Mesodermal cell (in vitro differentiated cells): ENCODE data around the gene AHCYL1.

Experiments used
- H3K27ac ChIP-seq: 2 replicates; pipeline ENCODE4 v1.7.0; 2013; ENCODE audit warnings: mild to moderate bottlenecking, low read depth, low read length, moderate library complexity; ENCODE audit not compliant: severe bottlenecking
- H3K36me3 ChIP-seq: 2 replicates; pipeline ENCODE4 v1.7.1; 2013; ENCODE audit warnings: mild to moderate bottlenecking, low read length, moderate library complexity; ENCODE audit not compliant: control insufficient read depth, insufficient read depth
- H3K4me1 ChIP-seq: one replicate; pipeline ENCODE4 v1.7.1; 2013; ENCODE audit warnings: mild to moderate bottlenecking, low read length; ENCODE audit not compliant: insufficient read depth, control insufficient read depth, poor library complexity, severe bottlenecking
- H3K4me3 ChIP-seq: 2 replicates; pipeline ENCODE4 v1.7.0; 2013; ENCODE audit warnings: low read length, control low read depth, mild to moderate bottlenecking; ENCODE audit not compliant: insufficient read depth, poor library complexity, severe bottlenecking; ENCODE audit errors: extremely low read depth
- H3K9me3 ChIP-seq: 2 replicates; pipeline ENCODE4 v1.7.1; 2013; ENCODE audit warnings: mild to moderate bottlenecking, low read length, moderate library complexity; ENCODE audit not compliant: control insufficient read depth
- WGBS, 2 experiments: methylation state at CpG; one replicate each; pipeline ENCODE4 v1.1.5; 2013; ENCODE audit warnings: missing lambda C conversion rate in 2 of 2; ENCODE audit not compliant: insufficient coverage in 2 of 2; 5-methylcytosine and 5-hydroxymethylcytosine counted together

AHCYL1 gene

DNA sequence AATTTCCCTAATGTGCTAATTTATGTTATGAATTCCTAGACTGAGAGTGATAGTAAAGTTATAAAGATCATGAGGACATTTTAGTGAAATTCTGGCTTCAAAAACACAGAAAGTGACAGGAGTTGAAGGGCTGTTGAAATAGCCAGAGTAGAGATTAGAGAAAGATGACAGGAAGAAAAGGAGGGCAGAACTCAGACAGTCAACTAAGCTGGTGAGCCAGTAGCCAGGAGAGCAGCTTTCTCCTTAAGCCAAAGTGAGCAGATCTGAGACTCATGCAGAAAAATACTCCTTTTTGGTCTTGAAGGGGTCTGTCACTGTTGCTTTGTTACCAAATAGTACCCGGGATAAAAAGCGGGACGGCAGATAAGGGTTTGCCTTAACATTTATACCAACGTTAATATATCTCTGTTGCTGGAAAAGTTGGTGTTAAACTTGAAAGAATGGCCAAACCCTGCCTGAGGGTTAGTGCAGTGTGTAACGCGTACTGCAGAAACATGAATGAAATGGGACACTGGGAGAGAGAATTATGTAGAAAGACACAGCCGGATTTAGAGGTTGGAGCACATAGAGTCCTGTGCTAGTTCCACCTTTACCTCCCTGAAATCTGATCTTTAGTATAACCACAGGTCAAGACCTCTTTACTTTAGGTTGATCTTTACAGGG is 12.8 kb downstream of the AHCYL1 start:
- no peak overlapping the region for H3K4me3 ChIP-seq
- peaks cover 37% of the 10 kb centered on the region for H3K36me3 ChIP-seq
- H3K4me1 ChIP-seq: peaks cover 16% of the 10 kb centered on the region
- peak overlapping the region; percentile 30 for H3K27ac ChIP-seq
- no peaks in the 10 kb centered on the region for H3K9me3 ChIP-seq
- WGBS, 2 experiments: 100% methylated on average over 2 of the region's 7 CpGs

- Histone ChIP-seq H3K36me3 (peaks cover 37% of the 10 kb centered on the region), H3K27ac (no peak overlapping the region), H3K4me3 (no peak overlapping the region), H3K9me3 (no peaks in the 10 kb centered on the region), H3K4me1 (peaks cover 21% of the 10 kb centered on the region)
These were observed 13.3 kb downstream of the AHCYL1 start for GRCh38 chr1:109997867-109998229.

DNA sequence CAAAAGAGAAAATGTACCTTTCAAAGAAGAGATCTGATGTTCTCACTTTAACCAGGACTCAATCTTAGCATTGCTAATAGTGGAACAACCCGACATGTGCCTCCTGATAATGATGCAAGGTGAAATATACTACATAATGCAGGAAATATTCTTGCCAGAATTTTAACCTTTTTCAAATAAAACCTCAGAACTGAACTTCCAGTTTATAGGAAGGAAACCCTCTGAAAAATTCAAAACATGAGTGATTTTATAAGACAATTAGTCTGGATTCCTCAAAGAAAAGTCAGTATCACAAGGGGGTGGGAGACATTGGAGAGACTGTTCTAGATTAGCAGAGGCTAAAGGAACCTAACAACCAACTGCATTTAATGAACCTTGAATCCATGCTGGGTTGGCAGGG is 18.1 kb downstream of the AHCYL1 start:
- WGBS, 2 experiments: no CpG with 5 or more reads among the region's 1 CpG
- Histone ChIP-seq H3K9me3 (no peaks in the 10 kb centered on the region), H3K4me3 (no peak overlapping the region), H3K27ac (peak overlapping the region; percentile 16), H3K4me1 (peaks cover 48% of the 10 kb centered on the region), H3K36me3 (peaks cover 7% of the 10 kb centered on the region)

DNA sequence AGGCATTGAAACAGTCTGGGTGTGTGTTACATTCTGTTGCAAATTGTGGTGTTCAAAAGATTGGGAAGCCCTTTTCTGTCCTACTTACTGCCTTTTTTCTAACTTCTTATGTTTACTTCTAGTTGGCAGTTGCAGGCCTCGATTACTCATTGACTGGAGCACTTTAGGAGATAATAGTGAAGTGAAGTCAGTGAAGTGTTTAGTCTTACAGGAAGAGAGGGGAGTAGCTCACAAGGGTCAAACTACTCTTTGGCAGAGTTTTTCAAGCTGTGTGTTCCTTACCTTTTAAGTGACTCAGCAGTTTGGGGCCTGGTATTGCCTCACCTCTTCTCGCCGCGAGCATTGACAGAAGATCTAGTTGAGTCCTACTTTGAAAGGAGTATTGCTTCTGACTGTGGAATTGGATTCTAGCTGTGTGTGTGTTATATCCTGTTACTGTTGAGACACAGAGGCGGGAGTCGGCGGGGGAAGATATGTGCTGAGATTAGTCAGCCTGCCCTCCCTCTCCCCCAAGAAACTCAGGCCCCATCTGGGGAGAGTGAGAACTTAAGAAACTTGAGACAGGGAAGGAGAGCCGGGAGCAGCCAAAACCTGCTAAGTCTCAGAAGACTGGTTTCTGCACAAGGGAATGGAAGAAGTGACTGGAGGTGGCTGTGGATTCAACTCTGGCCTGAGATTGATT is 19.3 kb downstream of the AHCYL1 start:
- peak overlapping the region; percentile 26 for H3K4me3 ChIP-seq
- H3K9me3 ChIP-seq: no peaks in the 10 kb centered on the region
- peaks cover 9% of the 10 kb centered on the region for H3K36me3 ChIP-seq
- peak overlapping the region; percentile 91 for H3K27ac ChIP-seq
- WGBS, 2 experiments: 2 to 12% methylated on average over 4 to 5 of the region's 8 CpGs
- H3K4me1 ChIP-seq: peaks cover 48% of the 10 kb centered on the region

DNA sequence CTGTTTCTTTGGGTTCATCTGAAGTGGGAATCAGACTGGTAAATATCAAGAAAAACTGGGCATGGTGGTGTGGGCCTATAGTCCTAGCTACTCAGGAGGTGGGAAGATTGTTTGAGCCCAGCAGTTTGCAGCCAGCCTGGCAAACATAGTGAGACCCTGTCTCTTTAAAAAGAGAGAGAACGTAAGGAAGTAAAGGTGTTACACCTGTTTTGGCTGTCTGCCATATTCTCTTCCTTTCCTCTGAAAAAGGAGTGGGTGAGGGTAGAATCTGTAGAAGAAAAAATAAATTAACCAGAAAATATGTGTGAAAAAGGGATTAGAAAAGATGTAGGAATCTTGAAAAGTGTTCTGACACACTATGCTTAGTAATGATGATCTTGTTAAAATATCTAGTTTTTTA is 20.0 kb downstream of the AHCYL1 start:
- WGBS, 2 experiments: no CpG with 5 or more reads among the region's 1 CpG
- Histone ChIP-seq H3K27ac (peak overlapping the region; percentile 91), H3K4me1 (peaks cover 48% of the 10 kb centered on the region), H3K36me3 (peaks cover 13% of the 10 kb centered on the region), H3K9me3 (no peaks in the 10 kb centered on the region), H3K4me3 (peak overlapping the region; percentile 26)

DNA sequence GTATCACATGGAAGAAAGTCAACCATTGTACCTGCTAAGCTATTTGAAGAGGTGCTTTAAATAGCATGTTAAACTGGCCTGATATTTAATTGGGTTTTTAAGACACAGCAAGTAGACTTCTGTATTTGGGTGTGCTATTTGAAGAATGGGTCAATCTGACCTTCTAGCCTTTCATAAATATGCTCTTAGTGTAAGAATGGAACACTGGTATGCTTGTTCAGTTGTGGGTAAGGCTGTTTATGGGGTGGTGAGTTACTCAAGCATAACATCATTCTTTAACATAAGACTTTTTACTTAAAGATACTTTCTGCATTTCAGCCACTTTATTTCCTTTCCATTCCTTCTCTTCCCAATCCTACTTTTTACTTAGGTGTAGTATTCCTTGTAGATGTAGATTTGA is 21.4 kb downstream of the AHCYL1 start:
- H3K4me1 ChIP-seq: peaks cover 48% of the 10 kb centered on the region
- H3K9me3 ChIP-seq: no peaks in the 10 kb centered on the region
- peak overlapping the region; percentile 2 for H3K27ac ChIP-seq
- H3K4me3 ChIP-seq: peak overlapping the region; percentile 26
- H3K36me3 ChIP-seq: peaks cover 24% of the 10 kb centered on the region

- H3K4me1 ChIP-seq: peaks cover 48% of the 10 kb centered on the region
- H3K4me3 ChIP-seq: no peak overlapping the region
- H3K27ac ChIP-seq: peak overlapping the region; percentile 2
- H3K9me3 ChIP-seq: no peaks in the 10 kb centered on the region
- peaks cover 29% of the 10 kb centered on the region for H3K36me3 ChIP-seq
- 60% methylated on average over 1 of the region's 1 CpG; no CpG with 5 or more reads in 1 of the 2 experiments for WGBS, 2 experiments
These were observed 22.0 kb downstream of the AHCYL1 start for GRCh38 chr1:110006516-110006915.

DNA sequence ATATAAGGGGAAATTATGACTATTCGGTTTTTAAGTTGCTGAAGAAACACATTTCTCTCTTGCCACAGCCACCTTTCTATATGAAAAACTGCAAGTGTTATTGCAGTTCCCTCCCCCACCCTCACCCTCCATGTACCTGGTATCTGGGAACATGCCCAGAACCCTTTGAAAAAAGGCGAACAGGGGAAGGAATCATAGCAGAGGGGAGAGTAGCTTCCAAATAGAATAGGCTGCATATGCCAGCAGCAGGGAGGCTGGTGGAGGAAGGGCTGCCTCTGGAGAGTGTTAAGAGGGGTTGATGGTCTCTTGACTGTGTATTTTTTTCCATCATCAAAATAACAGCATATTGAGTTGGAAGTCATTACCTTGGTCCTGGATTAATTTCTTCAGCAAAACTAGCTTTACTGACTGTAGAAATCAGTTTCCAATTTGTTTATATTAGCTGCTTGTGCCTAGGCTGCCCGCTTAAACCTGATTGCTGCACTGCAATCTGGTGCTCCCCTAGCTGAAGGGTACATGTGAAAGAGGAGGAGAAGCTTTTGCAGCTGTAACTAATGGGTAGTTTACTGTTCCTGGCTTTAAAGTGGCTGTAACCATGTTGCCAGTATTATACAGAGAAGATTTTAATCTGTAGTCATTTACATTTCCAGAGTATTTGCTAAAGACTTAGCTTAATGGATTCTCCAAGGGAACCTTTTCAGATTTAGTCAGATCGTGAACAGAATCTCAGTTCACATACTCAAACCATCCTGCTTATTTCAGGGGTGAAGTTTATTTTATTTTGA is 22.7 kb downstream of the AHCYL1 start:
- Histone ChIP-seq H3K27ac (peak overlapping the region; percentile 30), H3K4me3 (no peak overlapping the region), H3K36me3 (peaks cover 37% of the 10 kb centered on the region), H3K9me3 (no peaks in the 10 kb centered on the region), H3K4me1 (peaks cover 45% of the 10 kb centered on the region)
- 53 to 67% methylated on average over 1 to 2 of the region's 4 CpGs for WGBS, 2 experiments

- H3K36me3 ChIP-seq: peaks cover 54% of the 10 kb centered on the region
- H3K4me1 ChIP-seq: peaks cover 33% of the 10 kb centered on the region
- H3K27ac ChIP-seq: no peak overlapping the region
- H3K9me3 ChIP-seq: no peaks in the 10 kb centered on the region
- WGBS, 2 experiments: 96% methylated on average over 5 of the region's 7 CpGs; no CpG with 5 or more reads in 1 of the 2 experiments
- H3K4me3 ChIP-seq: no peak overlapping the region
These were observed 24.5 kb downstream of the AHCYL1 start for GRCh38 chr1:110008971-110009565.

DNA sequence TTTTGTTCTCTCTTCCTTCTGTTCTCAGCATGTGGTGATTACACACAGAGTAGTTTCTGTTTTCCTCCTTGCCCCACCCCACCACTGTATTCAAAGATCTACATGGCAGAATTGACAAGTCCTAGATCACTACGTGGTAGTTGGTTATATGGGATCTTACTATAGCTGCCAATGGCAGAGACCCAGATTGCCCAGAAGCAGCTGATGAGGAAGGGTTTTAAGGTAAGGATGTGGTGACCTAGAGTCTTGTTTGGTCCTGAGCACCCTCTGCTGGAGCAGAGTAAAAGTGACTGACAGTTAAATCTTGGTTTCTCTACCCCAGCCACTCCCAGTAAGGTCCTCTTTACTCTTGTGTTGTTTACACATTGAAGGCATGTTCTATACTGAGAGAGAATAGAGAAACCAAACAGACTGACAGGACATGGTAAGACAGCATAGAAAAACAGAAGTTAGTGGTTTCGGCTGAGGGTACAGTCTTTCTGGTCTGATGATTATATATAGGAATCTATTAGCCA is 27.0 kb downstream of the AHCYL1 start:
- Histone ChIP-seq H3K4me3 (no peak overlapping the region), H3K9me3 (no peaks in the 10 kb centered on the region), H3K36me3 (peaks cover 79% of the 10 kb centered on the region), H3K4me1 (peaks cover 17% of the 10 kb centered on the region), H3K27ac (peak overlapping the region; percentile 65)
- whole genome bisulfite sequencing, 2 experiments: 100% methylated on average over 2 of the region's 2 CpGs; no CpG with 5 or more reads in 1 of the 2 experiments
